GM12892 (cell line): ENCODE measurements around the gene RPL38.
"Not testable (repeated sequence)": the region's sequence is repeated elsewhere in the genome, so short reads cannot be mapped to it uniquely, and the experiment has no call there.

Experiments used
- DNase-seq: peaks from one replicate; pipeline ENCODE4 v3.0.0; 2011; ENCODE audit not compliant: insufficient read length
- FAIRE-seq: peaks from 2 replicates; lab custom pipeline; 2011; peaks lifted over from hg19 to GRCh38; lab: Jason Lieb, UNC
- POLR2A ChIP-seq: IDR thresholded peaks from 2 replicates; pipeline ENCODE4 v1.6.1; 2011; ENCODE audit warnings: low read depth, low read length, control low read depth
- POLR2AphosphoS5 ChIP-seq: IDR thresholded peaks from 2 replicates; pipeline ENCODE4 v1.6.1; 2011; ENCODE audit warnings: low read depth, low read length, control low read depth
- TAF1 ChIP-seq: IDR thresholded peaks from 2 replicates; pipeline ENCODE4 v1.6.1; 2011; ENCODE audit warnings: low read depth, mild to moderate bottlenecking, control low read depth, low read length, borderline replicate concordance

The RPL38 gene

GRCh38 chr17:74185571-74186185, 17.8 kb upstream of the RPL38 start:
- DNase-seq (no peak), FAIRE-seq (no peak)
- no peak for TF ChIP-seq POLR2A
- no peak for TF ChIP-seq TAF1

GRCh38 chr17:74186498-74186897, 17.0 kb upstream of the RPL38 start:
- DNase-seq = no peak
- FAIRE-seq = no peak
- TF ChIP-seq POLR2AphosphoS5 (peak; percentile 42; the same call in 1 of the 2 replicates), TAF1 (no peak)

GRCh38 chr17:74187761-74188160, 15.7 kb upstream of the RPL38 start:
- FAIRE-seq = no peak
- no peak for DNase-seq
- no peak for TF ChIP-seq POLR2AphosphoS5
- no peak for TF ChIP-seq TAF1
- TF ChIP-seq POLR2A = no peak

DNA sequence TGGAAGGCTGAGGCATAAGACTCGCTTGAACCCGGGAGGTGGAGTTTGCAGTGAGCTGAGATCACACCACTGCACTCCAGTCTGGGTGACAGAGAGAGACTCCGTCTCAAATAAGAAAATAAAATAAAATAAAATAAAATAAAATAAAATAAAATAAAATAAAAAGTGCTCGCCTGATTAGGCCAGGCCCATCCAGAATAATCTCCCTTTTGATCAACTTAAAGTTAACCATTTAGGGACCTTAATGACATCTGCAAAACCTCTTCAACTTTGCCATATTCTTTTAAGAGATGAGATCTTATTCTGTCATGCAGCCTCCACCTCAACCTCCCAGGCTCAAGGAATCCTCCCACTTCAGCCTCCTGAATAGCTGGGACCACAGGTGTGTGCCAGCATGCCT, 14.8 kb upstream of the RPL38 start:
- not testable (repeated sequence) for DNase-seq

DNA sequence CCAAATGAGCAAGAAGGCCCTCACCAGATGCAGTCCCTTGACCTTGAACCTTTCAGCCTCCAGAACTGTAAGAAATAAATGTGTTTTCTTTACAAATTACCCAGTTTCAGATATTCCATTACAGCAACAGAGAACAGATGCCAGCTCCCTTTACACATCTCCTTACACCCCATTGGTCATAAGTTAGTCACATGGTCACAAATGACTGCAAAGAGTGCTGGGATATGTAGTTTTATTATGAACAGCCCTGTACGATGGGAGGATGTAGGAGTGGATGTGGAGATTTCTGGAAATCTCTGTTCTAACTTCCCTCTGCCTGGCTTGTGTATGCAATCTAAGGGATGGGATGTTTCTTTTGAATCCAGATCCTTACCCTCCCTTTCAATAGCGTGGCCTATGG, 13.3 kb upstream of the RPL38 start:
- TF ChIP-seq POLR2AphosphoS5 (no peak), POLR2A (no peak), TAF1 (no peak)
- FAIRE-seq (peak; percentile 33), DNase-seq (no peak)

More for the DNA sequence above, 14.8 kb upstream of the RPL38 start:
- FAIRE-seq = not testable (repeated sequence)

DNA sequence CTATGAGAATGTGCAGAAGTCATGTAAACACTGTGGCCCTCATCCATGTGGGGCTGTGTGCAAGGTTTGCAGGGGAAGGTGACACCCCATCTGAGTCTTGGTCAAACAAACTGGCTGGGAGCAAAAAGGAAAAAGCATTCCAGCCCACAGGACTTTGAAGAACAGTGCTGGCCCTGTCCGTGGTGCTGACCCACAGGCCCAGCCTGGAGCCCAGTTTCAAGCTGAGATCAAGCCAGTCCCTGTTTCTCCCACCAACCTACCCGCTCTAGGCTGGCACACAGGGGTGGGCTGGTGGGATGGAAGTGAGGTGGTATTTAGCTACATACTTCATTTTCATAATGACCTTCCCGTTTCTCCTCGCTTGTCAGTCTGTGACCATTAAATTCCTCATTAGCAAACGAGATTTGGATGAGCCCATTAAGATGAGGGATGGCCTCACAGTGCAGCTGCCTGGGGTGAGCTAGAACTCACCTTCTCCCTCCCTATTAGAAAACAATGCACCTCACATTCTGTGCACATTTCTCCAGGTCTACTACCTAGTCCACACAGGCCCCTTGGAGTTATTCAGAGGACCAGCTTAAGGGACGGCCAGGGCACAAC, 12.6 kb upstream of the RPL38 start:
- TF ChIP-seq POLR2A (no peak), TAF1 (no peak), POLR2AphosphoS5 (no peak)
- no peak for FAIRE-seq
- DNase-seq = no peak

DNA sequence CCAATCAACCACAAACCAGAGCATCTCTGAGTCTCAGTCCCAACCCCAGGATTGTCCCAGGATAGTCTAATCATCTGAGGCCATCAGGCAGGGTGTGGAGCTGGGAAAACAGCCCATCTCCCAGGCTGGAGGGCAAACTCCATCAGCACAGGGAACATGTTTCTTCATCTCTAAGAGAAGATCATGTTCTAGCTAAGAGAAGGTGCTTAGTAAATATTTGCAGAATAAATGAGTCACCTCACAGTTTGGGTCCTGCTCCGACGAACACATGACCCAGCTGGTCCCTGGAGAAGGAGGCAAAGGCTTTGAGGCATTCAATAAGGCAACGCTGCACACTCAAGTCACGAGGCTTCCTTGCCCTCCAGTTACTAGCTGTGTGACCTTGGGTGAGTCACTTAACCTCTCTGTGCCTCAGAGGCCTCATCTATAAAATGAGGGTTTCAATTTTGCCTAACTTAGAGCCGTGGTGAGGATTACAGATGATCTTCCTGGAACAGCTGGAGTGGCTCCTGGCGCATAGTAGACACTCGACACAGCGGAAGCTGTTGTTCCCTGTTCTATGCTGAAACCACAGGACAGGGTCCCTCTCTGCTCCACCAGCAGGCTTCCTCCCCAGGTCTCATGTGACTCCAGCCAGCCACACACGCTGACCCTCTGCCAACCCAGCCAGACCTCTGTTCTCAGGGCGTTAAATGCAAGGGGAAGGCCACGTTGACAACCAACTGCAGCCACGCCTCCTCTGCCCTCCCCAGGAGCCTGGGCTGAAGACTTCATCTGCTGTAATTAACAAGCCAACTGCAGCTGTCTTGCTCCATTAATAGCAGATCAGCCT, 10.3 kb upstream of the RPL38 start:
- FAIRE-seq (no peak), DNase-seq (no peak)
- TF ChIP-seq POLR2A (no peak), POLR2AphosphoS5 (no peak), TAF1 (no peak)

DNA sequence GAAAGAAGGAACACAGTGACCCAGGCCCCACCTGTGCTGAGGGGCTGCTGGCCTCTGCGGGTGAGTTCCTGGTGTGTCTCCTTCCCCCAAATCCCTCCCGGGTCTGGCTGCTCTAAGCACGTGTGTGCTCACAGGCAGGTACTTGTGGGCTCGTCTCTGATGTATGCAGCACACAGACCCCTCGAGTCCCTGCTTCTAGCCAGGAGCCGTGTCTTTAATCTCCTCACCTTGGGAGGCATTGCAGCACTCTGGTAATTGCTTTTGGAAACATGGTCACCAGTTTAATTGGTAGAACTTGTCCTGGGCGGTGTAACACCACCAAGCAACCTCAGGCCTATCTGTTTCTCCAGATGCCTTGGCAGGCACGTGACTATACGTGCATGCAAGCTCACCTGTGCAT, 8.8 kb upstream of the RPL38 start:
- no peak for TF ChIP-seq POLR2AphosphoS5
- no peak for TF ChIP-seq POLR2A
- no peak for TF ChIP-seq TAF1
- DNase-seq (no peak), FAIRE-seq (no peak)

DNA sequence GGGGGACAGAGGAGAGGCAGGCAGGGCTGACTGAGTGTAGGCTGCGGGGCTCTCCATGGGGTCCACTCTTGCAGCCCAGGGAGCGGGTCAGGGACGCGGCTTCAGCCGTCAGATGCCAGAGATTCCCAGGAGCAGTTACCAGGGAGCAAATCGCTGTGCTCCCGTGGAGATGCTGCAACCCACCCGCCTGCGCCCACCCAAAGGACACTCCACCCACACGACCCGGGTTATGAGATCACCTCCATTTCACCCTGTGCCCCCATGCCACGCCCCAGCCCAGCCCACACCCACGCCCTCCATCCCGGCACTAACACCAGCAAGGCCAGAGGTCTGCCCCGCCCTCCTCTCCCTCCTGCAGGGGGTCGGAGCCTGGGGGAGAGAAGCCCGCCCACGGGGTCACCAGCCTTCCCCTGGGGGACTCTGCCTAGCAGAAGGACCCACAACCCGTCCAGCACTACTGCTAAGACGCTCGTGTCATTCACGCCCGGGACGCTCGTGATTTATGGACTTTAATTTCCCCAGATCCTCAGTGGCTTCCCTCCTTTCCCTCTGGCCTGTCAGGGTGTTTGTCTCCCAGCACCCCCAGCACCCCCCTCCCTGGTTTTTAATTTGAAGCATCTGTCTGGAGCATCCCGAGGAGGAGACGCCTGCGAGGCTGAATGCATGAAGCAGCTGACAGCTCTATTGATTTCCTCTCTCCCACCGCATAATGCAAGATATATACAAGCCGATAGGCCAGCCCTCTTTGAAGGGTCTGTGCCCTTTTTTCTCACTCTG, 6.7 kb upstream of the RPL38 start:
- DNase-seq = no peak
- TF ChIP-seq TAF1 = no peak
- TF ChIP-seq POLR2AphosphoS5 = no peak
- TF ChIP-seq POLR2A = no peak
- FAIRE-seq = no peak

DNA sequence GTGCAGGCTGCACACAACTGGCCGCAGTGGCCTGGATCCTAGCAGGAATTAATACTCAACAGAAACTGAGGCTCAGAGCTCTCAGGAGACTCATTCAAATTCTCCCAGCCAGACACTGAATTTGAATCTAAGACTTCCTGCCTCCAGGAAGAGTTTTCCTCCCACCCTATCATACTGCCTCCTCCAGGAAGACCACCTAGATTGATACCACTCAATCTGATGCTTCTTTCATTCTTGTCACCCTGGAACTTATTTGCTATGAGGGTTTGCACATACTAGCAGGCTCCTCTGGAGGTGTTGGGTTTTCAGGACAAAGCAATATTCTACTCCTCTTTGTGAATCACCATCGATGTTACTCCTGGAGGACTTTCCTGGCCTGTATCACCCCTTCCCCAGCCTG, 5.7 kb upstream of the RPL38 start:
- FAIRE-seq = no peak
- no peak for DNase-seq
- TF ChIP-seq TAF1 (no peak), POLR2A (no peak), POLR2AphosphoS5 (no peak)

DNA sequence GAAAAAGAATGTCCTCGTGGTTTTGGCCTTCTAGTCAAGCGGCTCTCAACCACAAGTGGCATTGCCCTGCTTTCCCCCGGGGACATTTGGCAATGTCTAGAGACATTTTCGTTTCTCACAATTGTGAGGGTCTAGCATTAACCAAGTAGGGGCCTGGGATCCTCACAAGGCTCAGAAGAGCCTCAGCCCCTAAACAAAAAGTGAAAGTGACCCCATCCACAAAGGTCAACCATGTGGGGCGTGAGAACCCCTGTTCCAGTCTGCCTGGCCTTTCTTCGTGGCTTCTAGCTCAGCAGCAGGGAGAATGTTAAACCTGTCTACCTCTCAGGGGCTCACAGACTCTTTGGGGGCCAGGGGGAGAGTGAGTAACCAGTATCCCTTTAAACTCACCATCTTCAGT, 4.8 kb upstream of the RPL38 start:
- no peak for TF ChIP-seq POLR2A
- no peak for TF ChIP-seq TAF1
- TF ChIP-seq POLR2AphosphoS5 = no peak
- no peak for FAIRE-seq
- DNase-seq = no peak
